NCI-H1436 (cell line): Measurements from ENCODE around the gene SEMA3F.

Source experiments
- DNase-seq: peaks from one replicate; lab custom pipeline; 2025; lab: John Stamatoyannopoulos, UW

The SEMA3F gene

DNA sequence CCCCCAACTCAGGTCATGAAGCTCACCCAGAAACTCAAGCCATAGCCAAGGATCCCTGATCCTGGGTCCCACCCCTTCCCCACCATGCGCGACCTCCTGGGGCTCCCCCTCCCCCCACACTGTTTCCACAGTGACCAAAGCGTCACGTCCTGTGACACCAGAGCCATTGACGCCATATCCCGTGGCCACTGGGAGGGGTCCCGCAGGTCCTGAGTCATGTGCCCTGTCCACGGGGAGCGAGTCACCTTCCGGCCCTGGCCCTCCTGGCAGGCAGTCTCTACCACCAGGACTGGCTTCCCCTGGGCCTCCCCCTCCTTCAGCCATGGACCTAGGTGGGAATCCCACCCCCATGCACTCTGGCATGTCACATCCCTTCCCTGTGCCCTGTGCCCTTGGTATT, 15.6 kb downstream of the SEMA3F start:
- DNase-seq: no peak

DNA sequence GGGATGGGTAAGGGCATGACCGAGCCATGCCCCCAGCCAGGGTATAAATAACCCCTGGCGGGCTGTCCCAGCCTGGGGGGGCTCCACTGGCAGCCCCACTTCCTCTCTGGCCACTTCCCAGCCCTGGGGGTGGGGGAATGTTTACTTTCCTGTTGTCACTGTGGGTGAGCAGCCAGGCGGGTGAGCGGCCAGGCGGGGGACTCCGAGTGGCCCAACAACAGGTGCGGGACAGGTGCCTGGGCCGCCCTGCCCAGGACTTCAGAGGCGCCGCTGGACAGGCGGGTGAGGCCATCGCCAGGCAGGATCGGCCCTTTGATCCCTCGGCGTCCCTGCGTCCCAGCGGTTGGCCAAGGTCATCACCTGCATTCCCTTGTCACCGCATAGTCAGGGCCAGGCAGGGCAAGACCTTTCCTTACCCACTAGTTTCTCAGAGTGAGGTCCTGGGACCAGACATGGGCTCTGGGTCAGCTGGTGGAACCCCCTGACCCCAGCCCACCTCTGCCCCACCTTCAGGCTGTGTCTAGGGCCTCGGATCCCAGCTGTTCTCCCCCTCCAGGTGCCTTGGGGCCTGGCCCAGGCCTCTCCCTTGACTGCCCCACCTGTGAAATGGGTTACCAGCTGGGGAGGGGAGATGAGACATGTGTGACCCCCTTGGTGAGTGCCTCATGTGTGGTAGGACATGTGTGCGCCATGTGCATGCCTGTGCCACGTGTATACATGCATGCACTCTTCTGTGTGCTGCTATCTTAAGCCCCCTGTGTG, 16.6 kb downstream of the SEMA3F start:
- no peak for DNase-seq

DNA sequence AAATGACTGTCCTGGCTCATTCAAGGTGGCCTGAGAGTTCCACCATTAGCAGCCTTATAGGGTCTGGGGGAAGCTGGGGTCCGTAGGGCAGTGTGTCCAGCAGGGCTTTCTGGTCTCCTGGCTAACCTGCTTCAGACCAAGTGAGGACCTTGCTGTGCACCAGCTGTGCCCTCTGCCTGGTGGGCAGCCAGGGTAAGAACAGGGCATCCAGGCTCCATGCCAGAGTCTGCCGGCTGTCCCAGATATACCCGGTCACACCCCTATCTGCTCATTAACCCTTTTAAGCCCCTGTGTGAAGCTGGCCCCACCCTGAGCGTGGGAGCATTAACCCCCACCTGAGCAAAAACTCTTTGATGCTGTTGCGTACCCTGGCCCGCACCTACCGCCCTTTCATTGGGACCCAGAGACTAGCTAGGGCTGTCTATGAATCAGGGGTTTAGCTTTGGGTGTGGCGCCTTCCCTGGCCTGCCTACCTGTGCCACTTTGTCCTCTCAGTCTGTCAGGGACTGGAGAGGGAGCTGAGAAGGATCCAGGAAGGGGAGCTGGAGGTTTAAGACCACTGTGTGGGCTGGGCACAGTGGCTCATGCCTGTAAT, 17.6 kb downstream of the SEMA3F start:
- DNase-seq: no peak

DNA sequence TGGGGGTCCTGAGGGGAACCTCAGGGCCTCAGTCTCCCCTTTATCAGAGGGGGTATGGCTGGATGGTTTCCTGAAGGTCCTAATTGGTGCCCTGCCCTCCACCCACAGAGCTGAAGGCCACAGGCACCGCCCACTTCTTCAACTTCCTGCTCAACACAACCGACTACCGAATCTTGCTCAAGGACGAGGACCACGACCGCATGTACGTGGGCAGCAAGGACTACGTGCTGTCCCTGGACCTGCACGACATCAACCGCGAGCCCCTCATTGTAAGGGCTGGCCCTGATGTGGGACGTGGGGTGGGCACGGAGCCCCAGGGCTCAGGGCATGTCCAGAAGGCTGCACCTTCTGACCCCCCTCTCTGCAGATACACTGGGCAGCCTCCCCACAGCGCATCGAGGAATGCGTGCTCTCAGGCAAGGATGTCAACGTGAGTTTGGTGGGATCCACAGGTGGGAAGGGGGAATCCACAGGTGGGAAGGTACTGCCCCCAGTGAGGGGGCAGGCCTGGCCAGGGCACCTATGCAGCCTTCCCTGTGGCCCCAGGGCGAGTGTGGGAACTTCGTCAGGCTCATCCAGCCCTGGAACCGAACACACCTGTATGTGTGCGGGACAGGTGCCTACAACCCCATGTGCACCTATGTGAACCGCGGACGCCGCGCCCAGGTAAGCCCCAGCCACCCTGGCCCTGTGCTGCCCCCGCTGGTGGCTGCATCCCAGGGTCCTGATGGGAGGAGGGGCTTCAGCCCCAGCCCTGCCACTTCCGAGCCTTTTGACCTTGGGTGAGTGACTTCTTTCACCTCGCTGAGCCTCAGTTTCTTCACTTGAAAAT, 18.8 kb downstream of the SEMA3F start:
- no peak for DNase-seq

DNA sequence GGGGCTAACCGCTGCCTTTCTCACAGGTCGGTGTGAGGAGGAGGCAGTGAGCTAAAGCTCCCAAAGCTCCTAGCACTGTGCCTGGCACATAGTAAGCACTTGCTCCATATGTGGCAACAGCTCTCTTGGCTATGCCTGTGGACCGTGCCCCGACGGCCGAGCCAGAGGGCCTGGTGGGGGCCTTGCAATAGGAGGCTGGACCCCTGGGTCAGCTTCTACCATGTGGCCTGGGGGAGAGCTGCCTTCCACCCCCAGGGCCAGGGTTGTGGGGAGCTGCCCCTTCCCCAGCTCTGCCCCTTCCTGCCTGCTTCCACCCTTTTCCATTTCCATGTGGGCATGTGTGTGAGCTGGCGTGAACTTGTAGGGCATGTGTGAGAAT, 19.4 kb downstream of the SEMA3F start:
- no peak for DNase-seq

DNA sequence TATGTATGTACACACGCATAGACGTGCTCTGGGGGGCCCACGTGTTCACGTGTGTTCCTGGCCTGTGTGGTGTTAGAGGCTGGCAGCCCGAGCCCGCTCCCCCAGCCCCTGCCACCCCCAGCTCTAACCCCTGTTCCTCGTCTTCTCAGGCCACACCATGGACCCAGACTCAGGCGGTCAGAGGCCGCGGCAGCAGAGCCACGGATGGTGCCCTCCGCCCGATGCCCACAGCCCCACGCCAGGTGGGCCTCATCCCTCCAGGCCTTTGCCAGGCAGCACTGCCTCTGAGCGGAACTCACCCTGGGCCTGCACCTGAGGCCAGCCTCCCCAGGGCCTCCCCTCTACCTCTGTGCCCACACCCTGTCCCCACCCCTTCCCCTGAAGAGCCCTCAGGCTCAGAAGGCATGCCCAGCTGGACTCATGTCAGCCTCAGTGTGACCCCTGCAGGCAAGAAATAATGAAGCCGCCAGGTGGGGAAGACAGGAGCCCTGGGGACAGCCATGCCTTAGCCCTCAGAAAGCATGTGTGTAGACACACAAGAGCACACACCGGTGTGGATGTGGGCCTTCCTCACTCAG, 19.9 kb downstream of the SEMA3F start:
- DNase-seq: no peak

DNA sequence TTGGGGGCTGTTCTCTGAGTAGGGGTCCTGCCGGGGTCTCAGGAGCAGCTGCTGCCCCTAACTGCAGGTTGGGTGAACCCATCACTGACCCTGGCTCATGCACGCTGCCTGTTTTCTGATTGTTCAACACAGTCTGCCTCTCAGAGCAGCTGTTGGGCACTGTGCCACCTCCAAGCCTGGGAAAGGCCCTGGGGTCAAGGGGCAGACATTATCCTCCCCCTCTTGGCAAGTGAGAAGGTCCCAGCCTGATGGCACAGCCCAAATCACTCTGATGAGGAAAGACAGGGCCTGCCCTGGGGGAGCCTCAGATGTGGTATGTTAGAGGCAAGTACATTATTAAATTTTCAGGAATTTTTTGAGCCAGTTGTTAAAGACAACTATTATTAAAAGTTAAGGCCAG, 22.2 kb downstream of the SEMA3F start:
- DNase-seq: no peak

DNA sequence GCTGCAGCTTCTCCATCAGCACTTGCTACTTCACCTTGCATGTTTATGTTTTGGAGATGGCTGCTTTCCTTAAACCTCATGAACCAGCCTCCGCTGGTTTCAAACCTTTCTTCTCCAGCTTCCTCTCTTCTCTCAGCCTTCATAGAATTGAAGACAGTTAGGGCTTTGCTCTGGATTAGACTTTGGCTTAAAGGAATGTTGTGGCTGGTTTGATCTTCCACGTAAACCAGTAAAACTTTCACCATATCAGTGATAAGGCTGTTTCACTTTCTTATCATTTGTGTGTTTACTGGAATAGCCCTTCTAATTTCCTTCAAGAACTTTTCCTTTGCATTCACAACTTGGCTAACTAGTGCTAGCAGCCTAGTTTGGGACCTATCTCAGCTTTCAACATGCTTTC, 24.6 kb downstream of the SEMA3F start:
- DNase-seq: no peak

DNA sequence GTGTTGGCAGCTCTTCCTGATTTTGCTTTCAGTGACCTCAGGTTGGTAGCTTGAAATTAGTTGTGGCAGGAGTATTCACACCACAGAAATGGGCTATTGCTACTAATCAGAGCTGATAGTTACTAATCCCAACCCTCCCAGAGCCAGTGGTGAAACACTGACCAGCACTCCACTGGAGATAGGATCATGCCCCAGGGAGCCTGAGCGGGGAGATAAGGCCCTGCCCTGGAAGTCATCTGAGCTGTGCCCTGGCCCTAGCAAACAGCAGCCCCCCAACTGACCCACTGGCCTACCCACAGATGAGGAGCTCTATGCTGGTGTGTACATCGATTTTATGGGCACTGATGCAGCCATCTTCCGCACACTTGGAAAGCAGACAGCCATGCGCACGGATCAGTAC, 26.9 kb downstream of the SEMA3F start:
- no peak for DNase-seq

DNA sequence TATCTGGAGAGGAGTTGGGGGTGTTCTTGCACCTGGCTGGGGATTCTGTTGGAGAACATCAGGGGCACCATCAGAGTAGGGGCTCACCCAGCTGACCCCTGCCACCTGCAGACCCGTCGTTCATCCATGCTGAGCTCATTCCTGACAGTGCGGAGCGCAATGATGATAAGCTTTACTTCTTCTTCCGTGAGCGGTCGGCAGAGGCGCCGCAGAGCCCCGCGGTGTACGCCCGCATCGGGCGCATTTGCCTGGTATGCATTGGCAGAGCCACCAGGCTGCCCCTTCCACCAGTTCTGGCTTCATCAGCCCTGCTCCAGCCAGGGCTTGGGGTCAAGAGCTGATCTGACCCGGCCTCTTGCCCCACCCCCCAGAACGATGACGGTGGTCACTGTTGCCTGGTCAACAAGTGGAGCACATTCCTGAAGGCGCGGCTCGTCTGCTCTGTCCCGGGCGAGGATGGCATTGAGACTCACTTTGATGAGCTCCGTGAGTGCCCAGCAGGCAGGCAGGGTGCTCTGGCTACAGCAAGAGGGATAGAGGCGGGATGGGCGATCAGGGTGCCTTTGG, 27.5 kb downstream of the SEMA3F start:
- no peak for DNase-seq

DNA sequence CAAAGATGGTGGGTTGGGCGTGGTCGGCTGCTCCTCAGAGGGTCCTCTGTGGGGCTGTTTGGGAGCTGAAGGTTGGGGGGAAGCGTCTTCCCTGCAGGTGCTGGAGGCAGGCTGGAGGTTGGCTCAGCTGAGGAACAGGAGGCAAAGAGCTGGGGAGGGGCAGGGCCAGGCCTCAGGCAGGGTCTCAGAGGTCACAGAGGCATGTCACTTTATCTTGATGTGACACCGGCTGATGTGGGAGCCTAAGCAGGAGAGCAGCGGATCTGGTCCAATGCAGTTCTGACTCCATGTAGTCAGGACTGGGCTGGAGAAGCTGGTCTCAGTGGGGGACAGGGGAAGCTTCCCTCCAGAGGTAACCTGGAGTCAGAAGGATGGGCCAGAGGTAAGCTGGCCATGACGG, 28.6 kb downstream of the SEMA3F start:
- no peak for DNase-seq

DNA sequence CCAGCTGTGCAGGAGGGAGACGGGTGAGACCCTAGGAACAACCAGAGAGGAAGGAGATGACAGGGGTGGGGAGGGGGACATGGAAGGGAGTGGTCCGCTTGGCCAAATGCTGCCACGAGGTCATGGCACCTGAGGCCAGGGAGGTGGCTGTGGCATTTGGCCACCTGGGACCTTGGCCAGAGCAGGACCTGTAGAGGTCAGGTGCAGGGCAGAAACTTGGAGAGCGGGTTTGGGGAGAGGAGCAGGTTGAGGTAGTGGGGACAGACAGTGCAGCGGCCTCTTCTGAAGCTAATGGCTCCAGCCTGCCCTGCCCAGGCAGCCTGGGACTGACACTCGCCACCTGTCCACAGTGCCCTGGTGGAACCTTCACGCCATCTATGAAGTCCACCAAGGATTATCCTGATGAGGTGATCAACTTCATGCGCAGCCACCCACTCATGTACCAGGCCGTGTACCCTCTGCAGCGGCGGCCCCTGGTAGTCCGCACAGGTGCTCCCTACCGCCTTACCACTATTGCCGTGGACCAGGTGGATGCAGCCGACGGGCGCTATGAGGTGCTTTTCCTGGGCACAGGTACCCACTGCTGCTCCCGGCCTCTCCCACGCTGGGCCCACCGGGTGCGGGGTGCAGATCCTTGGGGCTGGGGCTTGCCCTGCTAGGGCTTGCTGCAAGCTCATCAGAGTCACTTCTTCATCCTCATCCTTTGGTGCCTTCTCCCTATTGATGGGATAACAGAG, 29.3 kb downstream of the SEMA3F start:
- no peak for DNase-seq

DNA sequence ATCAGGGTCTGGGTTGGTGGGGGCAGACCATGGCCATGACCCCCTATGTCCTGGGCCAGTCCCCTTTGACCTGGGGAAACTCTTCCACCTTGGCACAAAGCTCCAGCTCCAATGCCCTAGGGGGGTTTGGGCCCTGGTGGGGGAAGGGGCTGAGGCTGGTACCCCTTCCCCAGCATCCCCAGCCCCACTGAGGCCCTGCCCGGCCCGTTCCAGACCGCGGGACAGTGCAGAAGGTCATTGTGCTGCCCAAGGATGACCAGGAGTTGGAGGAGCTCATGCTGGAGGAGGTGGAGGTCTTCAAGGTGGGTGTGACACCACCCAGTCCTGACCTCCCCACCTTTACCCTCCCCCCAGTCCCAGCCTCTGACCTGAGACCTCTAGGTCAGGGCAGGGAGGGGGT, 30.1 kb downstream of the SEMA3F start:
- no peak for DNase-seq

DNA sequence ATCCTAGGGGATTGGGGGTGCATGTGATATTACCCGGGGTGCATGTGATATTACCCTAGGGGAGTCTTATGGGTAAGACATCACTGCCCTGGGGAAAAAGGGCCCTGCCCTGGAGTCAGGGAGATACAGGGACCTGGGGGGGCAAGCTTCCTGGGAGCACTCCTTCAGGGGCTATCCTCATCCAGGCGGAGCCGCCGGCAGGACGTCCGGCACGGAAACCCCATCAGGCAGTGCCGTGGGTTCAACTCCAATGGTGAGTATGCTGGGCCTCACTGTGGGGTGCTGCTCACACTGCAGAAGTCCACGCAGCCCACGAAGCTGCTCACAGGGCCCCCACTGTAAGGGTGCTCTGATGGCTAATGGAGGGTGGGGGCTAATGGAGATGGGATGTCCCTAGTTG, 31.0 kb downstream of the SEMA3F start:
- DNase-seq: no peak

DNA sequence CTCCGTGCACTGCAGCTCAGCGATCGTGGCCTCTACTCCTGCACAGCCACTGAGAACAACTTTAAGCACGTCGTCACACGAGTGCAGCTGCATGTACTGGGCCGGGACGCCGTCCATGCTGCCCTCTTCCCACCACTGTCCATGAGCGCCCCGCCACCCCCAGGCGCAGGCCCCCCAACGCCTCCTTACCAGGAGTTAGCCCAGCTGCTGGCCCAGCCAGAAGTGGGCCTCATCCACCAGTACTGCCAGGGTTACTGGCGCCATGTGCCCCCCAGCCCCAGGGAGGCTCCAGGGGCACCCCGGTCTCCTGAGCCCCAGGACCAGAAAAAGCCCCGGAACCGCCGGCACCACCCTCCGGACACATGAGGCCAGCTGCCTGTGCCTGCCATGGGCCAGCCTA, 32.6 kb downstream of the SEMA3F start:
- no peak for DNase-seq

DNA sequence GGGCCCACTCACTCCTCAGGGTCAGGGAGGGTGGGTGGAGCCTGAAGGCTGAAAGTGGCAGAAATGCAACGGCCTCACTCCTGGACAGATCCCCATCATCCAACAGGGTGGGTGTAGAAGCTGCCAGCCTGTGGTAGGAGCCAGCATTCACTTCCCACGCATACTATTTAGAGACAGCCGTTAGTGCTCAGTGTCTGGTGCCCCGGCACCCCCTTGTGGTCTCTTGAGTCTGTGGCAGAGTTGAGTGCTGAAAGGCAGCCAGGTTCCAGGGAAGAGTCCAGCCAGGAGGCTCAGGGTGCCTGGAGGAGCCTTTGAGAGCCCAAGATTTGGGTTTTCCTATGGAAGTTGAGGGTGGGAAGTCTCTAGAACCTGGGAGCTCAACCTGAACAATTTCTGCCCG, 34.1 kb downstream of the SEMA3F start:
- DNase-seq: peak; percentile 23

DNA sequence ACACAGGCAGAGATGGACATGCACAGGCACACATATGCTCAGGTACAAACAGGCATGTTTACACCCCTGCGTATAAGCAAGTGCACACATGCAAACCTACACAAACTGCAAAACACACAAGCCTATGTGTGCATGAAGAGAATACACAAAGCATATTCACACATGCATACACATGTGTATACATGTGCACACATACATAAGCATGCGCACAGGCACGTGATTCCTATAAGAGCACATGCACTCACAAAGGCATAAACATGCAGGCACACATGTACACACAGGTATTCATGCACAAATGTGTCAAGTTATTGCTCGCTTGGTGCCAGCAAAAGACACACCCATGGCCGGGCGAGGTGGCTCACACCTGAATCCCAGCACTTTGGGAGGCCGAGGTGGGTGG, 34.9 kb downstream of the SEMA3F start:
- no peak for DNase-seq

DNA sequence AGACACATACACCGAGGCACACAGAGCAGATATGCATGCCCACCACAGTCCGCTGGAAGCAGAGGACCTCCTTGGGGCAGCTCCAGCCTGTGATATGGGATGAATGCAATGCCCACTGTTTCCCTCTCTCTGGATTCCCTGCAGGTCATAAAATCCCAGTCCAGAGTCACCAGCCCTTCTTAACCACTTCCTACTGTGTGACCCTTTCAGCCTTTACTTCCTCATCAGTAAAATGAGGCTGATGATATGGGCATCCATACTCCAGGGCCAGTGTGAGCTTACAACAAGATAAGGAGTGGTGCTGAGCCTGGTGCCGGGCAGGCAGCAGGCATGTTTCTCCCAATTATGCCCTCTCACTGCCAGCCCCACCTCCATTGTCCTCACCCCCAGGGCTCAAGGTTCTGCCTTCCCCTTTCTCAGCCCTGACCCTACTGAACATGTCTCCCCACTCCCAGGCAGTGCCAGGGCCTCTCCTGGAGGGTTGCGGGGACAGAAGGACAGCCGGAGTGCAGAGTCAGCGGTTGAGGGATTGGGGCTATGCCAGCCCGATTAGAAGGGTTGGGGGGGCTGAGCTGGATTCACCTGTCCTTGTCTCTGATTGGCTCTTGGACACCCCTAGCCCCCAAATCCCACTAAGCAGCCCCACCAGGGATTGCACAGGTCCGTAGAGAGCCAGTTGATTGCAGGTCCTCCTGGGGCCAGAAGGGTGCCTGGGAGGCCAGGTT, 36.0 kb downstream of the SEMA3F start, which contains the start of gene GNAT1:
Gene GNAT1 (plus strand): TSS at position 675 of the 725 bp plus-strand sequence. CDS start 116 bp downstream, outside the sequence.
- no peak for DNase-seq

DNA sequence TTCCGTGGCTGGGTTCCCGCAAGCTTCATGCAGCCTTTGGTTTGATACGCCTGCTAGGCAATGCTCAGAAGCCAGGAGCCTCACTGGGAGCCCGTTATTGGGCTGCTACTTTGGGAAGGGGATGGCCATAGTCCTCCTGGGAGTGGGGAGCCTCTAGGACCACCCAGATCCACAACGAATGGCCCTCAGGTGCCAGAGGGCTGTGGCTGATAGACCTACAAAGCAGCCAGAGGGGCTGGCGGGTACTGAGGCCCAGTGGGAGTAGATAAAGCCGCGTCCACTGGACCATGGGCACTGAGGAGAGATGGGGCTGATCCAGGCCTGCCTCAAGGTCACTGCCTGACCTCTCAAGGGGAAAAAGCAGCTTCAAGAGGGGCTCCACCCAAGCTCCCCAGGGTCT, 37.0 kb downstream of the SEMA3F start:
- DNase-seq: no peak

DNA sequence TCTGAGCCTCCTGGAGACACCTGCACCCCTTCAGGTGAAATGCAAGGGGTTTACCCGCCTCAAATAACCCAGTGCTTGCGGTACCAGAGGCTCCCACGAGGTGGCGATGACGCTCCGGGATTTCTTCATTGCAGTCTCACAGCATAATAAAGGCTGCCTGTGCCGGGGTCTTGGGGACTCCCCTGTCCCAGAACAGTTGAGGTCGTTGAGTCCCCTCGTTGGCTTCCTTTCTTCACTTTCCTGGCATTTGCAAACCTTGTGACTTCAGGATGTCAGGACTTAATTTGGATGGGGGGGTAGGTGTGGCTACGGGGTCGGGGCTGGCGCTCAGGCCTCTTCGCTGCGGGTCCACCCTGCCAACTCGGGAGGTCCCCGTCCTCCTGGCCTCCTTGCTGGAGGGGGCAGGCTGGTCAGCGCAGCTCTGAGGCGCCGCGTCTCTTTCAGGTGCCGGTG, 37.6 kb downstream of the SEMA3F start:
- no peak for DNase-seq

DNA sequence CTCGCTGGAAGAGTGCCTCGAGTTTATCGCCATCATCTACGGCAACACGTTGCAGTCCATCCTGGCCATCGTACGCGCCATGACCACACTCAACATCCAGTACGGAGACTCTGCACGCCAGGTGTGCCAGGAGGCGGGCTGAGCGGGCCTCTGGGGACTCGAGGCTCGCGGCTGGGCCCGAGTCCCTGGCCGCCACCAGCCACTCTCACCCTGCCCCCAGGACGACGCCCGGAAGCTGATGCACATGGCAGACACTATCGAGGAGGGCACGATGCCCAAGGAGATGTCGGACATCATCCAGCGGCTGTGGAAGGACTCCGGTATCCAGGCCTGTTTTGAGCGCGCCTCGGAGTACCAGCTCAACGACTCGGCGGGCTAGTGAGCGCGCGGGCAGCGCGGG, 38.2 kb downstream of the SEMA3F start:
- DNase-seq: no peak
